Colonic mucosa (tissue), 4 donors: ENCODE results near the gene TMEM89. TPM values are rescaled to one million over a fixed set of nuclear protein-coding genes. Genes with fewer than 3 reads are reported as not detected.

Experiments used
- DNase-seq: peaks from one replicate; pipeline ENCODE4 v3.0.0-alpha.2; 2020
- H3K27ac ChIP-seq: fragments of 200-600 bp; one replicate; pipeline ENCODE4 v1.8.0; 2021
- H3K27me3 ChIP-seq: fragments of 200-600 bp; one replicate; pipeline ENCODE4 v1.8.0; 2021
- H3K36me3 ChIP-seq: fragments of 200-600 bp; one replicate; pipeline ENCODE4 v1.8.0; 2021
- H3K4me1 ChIP-seq: fragments of 200-600 bp; one replicate; pipeline ENCODE4 v1.8.0; 2021; ENCODE audit warnings: mild to moderate bottlenecking
- H3K4me3 ChIP-seq: fragments of 200-600 bp; one replicate; pipeline ENCODE4 v1.8.0; 2021
- H3K9ac ChIP-seq, 2 donors: one replicate each; pipeline ENCODE4 v1.7.0; 2013; ENCODE audit warnings: control low read depth in 2 of 2, low read depth in 2 of 2, low read length in 2 of 2
- H3K9me3 ChIP-seq: fragments of 200-600 bp; one replicate; pipeline ENCODE4 v1.8.0; 2021
- intact Hi-C: fragments of 100-400 bp; cut with DNase I; formaldehyde crosslinking; loops from one replicate; pipeline ENCODE4 v1.14.1; 2022
- total RNA-seq, 2 donors: library from RNA; stranded (reverse); fragmentation: NEBNext Ultra II Directional in 1 of 2; extraction: Animal tissue kit (Norgen Biotek cat#: 25700) in 1 of 2; gene quantifications; one replicate each; pipeline ENCODE4 v1.2.1, GENCODE V29; 2021
- TF ChIP-seq, protein P1 (sequence below): fragments of 200-600 bp; IDR thresholded peaks from one replicate; pipeline ENCODE4 v1.8.0; 2022; ENCODE audit warnings: antibody characterized with exemption, mild to moderate bottlenecking
- donor health status: healthy.
- donor health status: DM: no; HTN: no; CAD: no.
- donor health status: DM: no; HTN: no; CAD: no.

Gene TMEM89
- total RNA-seq, 2 donors from 2014 or later = 0.42 TPM; not detected in 1

DNA sequence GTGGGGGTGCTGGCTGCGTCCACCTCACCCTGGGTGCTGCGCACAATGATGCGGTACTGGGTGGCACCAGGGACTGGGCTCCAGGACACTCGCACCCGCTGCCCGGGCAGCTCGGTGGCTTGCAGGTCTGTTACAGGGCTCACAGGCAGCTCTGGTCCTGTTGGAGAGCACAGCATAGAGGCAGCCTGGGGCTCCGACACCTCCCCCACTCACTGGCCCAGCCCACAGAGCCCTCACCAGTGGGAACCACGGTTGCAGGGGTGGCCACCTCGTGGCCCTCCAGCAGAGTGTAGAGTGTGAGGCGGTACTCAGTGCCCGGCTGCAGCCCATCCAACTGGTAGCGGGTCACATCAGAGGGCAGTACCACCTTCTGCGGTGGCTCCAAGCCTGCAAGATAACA is 30.1 kb downstream of the TMEM89 start:
- intact Hi-C loops = no loop called here
- H3K4me3 ChIP-seq = no peak overlapping the region
- H3K36me3 ChIP-seq = no peaks in the 10 kb centered on the region
- no peak for DNase-seq
- H3K27ac ChIP-seq = no peak overlapping the region
- no peak overlapping the region for H3K9ac ChIP-seq
- no peaks in the 10 kb centered on the region for H3K9me3 ChIP-seq
- TF ChIP-seq, protein P1, sequence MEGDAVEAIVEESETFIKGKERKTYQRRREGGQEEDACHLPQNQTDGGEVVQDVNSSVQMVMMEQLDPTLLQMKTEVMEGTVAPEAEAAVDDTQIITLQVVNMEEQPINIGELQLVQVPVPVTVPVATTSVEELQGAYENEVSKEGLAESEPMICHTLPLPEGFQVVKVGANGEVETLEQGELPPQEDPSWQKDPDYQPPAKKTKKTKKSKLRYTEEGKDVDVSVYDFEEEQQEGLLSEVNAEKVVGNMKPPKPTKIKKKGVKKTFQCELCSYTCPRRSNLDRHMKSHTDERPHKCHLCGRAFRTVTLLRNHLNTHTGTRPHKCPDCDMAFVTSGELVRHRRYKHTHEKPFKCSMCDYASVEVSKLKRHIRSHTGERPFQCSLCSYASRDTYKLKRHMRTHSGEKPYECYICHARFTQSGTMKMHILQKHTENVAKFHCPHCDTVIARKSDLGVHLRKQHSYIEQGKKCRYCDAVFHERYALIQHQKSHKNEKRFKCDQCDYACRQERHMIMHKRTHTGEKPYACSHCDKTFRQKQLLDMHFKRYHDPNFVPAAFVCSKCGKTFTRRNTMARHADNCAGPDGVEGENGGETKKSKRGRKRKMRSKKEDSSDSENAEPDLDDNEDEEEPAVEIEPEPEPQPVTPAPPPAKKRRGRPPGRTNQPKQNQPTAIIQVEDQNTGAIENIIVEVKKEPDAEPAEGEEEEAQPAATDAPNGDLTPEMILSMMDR = no peak
- H3K4me1 ChIP-seq = peaks cover 3% of the 10 kb centered on the region
- H3K27me3 ChIP-seq = peaks cover 9% of the 10 kb centered on the region

DNA sequence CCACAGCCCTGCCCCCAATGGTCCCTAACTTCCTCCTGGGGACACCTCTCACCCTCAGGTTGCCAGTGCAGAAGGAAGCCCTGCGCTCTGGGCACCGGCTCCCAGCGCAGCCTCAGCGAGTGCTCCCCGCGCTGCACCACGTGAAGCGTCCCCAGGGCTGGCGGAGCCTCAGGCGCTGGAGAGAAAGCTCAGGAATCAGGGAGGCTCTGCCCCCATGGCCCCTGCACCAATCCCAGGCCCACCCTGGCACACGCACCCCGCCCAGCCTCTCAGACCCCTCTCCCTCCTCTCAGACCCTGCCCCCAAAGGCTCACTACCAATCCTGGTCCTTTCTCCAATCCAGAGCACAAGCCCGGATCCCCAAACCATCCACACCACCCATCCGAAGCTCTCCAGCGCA is 33.3 kb downstream of the TMEM89 start:
- no peak overlapping the region for H3K4me3 ChIP-seq
- no peak for DNase-seq
- H3K9me3 ChIP-seq = no peaks in the 10 kb centered on the region
- H3K4me1 ChIP-seq = no peaks in the 10 kb centered on the region
- H3K27me3 ChIP-seq = no peaks in the 10 kb centered on the region
- H3K9ac ChIP-seq = no peak overlapping the region
- intact Hi-C loops = no loop called here
- no peak overlapping the region for H3K27ac ChIP-seq
- TF ChIP-seq, protein P1 = no peak
- no peaks in the 10 kb centered on the region for H3K36me3 ChIP-seq

DNA sequence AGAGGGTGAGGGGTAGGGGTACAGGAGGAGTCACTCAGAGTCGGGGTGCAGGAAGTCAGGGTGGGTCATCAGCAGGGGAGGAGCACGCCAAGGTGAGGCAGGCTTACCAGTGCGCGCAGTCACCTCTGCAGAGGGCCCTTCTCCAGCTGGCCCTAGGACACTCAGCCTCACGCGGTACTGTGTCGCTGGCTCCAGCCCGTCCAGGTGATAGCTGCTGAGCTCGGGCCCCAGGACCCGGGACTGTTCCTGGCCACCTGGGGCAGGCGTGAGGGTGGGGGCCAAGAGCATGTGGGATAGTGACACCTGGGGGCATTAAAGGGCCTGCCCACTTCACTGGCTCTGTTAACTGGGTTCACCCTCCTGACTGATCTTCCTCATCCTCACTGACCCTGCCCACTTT is 33.9 kb downstream of the TMEM89 start:
- no peak overlapping the region for H3K4me3 ChIP-seq
- no peaks in the 10 kb centered on the region for H3K36me3 ChIP-seq
- TF ChIP-seq, protein P1 = no peak
- H3K9me3 ChIP-seq = no peaks in the 10 kb centered on the region
- DNase-seq = no peak
- H3K27me3 ChIP-seq = no peaks in the 10 kb centered on the region
- intact Hi-C loops = no loop called here
- H3K4me1 ChIP-seq = no peaks in the 10 kb centered on the region
- H3K9ac ChIP-seq = no peak overlapping the region
- no peak overlapping the region for H3K27ac ChIP-seq

DNA sequence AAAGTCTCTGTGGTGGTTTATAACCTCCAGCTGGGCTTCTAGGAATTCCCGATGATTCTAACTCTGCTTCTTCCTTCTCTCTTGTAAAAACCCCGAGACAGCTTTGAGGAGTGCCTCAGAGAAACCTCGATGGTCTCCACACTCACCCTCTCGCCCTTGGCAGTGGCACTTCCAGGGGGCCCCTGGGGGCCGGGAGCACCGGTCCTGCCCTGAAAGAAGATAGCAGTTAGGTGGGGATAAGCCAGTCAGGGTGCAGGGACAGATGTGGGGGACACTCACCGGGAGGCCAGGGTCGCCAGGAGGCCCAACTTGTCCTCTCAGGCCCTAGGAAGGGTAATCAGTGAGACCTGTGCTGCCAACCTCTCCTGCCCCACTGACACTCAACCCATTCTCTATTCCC is 36.2 kb downstream of the TMEM89 start:
- TF ChIP-seq, protein P1 = no peak
- Histone ChIP-seq H3K36me3 (no peaks in the 10 kb centered on the region), H3K9ac (no peak overlapping the region), H3K27ac (no peak overlapping the region), H3K27me3 (no peaks in the 10 kb centered on the region), H3K4me3 (no peak overlapping the region), H3K9me3 (no peaks in the 10 kb centered on the region), H3K4me1 (no peaks in the 10 kb centered on the region)
- intact Hi-C loops = no loop called here
- no peak for DNase-seq

DNA sequence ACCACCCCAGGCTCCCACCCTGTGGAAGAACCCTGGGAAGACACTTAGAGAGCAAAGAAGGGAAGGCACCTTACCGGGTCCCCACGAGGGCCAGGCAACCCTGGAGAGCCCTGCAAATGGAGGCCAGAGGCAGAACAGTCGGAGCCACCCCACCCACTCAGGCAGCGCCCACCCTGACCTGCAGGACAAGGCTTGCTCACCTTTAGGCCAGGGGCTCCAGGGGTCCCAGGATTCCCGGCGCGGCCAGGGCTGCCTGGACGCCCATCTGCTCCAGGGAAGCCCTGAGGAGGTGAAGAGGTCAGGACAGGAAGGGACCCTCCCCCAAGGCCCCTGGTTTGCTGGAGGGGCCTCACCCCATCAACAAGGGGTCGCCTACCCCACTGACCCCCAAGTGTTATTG is 36.7 kb downstream of the TMEM89 start:
- Histone ChIP-seq H3K36me3 (no peaks in the 10 kb centered on the region), H3K4me1 (no peaks in the 10 kb centered on the region), H3K27ac (no peak overlapping the region), H3K9me3 (no peaks in the 10 kb centered on the region), H3K4me3 (no peak overlapping the region), H3K27me3 (no peaks in the 10 kb centered on the region), H3K9ac (no peak overlapping the region)
- TF ChIP-seq, protein P1 = no peak
- intact Hi-C loops = no loop called here
- DNase-seq = no peak
